GM21515 (cell line): ENCODE results near the gene APC.

Experiments used
- ATAC-seq: cut with Tn5 transposase; IDR thresholded peaks from one replicate; pipeline ENCODE4 v1.9.1; 2021; ENCODE audit not compliant: unreplicated experiment

The APC gene

DNA sequence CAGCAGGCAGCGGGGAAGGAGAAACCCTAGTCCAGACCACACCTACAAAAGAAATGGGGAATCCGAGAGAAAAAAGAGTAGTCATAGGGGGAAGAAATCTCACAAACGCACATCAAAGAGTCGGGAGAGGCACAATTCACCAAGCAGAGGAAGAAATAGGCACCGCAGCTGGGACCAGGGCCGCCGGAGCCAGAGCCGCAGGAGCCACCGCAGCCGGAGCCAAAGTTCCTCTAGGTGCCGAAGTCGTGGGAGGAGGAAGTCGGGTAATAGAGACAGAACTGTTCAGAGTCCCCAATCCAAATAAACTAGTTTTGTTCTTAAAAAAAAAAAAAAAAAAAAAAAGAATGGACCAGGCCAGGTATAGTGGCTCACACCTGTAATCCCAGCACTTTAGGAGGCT, 155.1 kb downstream of the APC start:
- ATAC-seq: no peak

DNA sequence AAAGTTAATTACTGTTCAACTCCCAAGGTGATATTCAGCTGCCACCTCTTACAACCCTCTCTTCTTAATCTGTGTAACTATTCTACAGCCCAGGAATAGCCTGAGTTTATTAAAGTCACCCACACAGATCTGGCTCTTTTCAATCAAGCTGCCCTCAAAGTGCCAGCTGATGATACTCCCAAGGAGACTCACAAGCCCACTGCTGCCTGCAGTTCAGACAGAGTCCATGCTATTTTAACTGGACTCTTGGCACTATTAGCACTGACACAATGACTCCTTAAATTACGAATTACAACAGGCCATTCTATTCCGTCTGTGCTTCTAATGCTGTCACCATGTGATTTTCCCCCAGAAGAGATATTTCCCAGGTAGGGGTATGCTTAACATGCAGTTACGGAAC, 158.0 kb downstream of the APC start:
- no peak for ATAC-seq
